CD4-positive, alpha-beta memory T cell (primary cell): ENCODE results near the gene HRCT1. TPM values are rescaled to one million over a fixed set of nuclear protein-coding genes. Genes with fewer than 3 reads are reported as not detected.
A peak's percentile ranks its signal among the peaks of the same experiment; 100 is the strongest.
"Not testable (repeated sequence)": the region's sequence is repeated elsewhere in the genome, so short reads cannot be mapped to it uniquely, and the experiment has no call there.

ENCODE experiments used
- CTCF ChIA-PET: fragments of 350-600 bp; sonication (Branson Sonifier 250); formaldehyde crosslinking; loops from one replicate; lab custom pipeline; 2021; ENCODE audit warnings: inconsistent platforms; ENCODE audit not compliant: partially characterized antibody; lab: Charles Lee
- POLR2A ChIA-PET: fragments of 350-600 bp; sonication (Branson Sonifier 250); formaldehyde crosslinking; loops from one replicate; lab custom pipeline; 2021; ENCODE audit not compliant: partially characterized antibody; lab: Charles Lee
- DNase-seq, 5 donors: peaks; one replicate each; pipeline versions ENCODE4 v3.0.0 to v3.0.0-alpha.2; 2020 to 2022; ENCODE audit warnings: mixed read lengths in 1 of 5
- H3K27ac ChIP-seq: one replicate; pipeline ENCODE4 v1.7.0; 2013; ENCODE audit warnings: low read depth, low read length
- H3K27me3 ChIP-seq: 2 replicates; pipeline ENCODE4 v1.7.0; 2013; ENCODE audit warnings: mild to moderate bottlenecking, low read length, moderate library complexity; ENCODE audit not compliant: insufficient read depth
- H3K36me3 ChIP-seq: 2 replicates; pipeline ENCODE4 v1.7.0; 2013; ENCODE audit warnings: mild to moderate bottlenecking, low read length, moderate library complexity; ENCODE audit not compliant: insufficient read depth
- H3K4me1 ChIP-seq: 2 replicates; pipeline ENCODE4 v1.7.0; 2013; ENCODE audit warnings: mild to moderate bottlenecking, low read length, moderate library complexity; ENCODE audit not compliant: insufficient read depth
- H3K4me3 ChIP-seq, 2 donors: one replicate each; pipeline ENCODE4 v1.7.0; 2013; ENCODE audit warnings: low read length in 2 of 2, mild to moderate bottlenecking in 1 of 2
- H3K9me3 ChIP-seq, 2 donors: one replicate each; pipeline ENCODE4 v1.7.0; 2013; ENCODE audit warnings: low read length in 2 of 2, control low read depth in 1 of 2; ENCODE audit not compliant: control insufficient read depth in 1 of 2
- H3K27ac Mint-ChIP-seq, 7 donors: one replicate each; pipeline ENCODE4 v1.8.0; 2020 to 2021; ENCODE audit warnings: mixed read lengths in 7 of 7, mild to moderate bottlenecking in 6 of 7, inconsistent platforms in 3 of 7, moderate library complexity in 3 of 7
- H3K27me3 Mint-ChIP-seq, 2 donors: one replicate each; pipeline ENCODE4 v1.8.0; 2020 to 2021; ENCODE audit warnings: mixed read lengths in 2 of 2
- H3K36me3 Mint-ChIP-seq, 2 donors: one replicate each; pipeline ENCODE4 v1.8.0; 2020 to 2021; ENCODE audit warnings: mixed read lengths in 2 of 2, inconsistent platforms in 1 of 2, mild to moderate bottlenecking in 1 of 2
- H3K4me1 Mint-ChIP-seq, 4 donors: one replicate each; pipeline ENCODE4 v1.8.0; 2020 to 2021; ENCODE audit warnings: mixed read lengths in 4 of 4, mild to moderate bottlenecking in 1 of 4
- H3K4me3 Mint-ChIP-seq, 8 donors: one replicate each; pipeline ENCODE4 v1.8.0; 2020 to 2021; ENCODE audit warnings: mixed read lengths in 8 of 8, mild to moderate bottlenecking in 7 of 8, moderate library complexity in 6 of 8, inconsistent platforms in 3 of 8
- H3K9me3 Mint-ChIP-seq, 8 donors: one replicate each; pipeline ENCODE4 v1.8.0; 2020 to 2021; ENCODE audit warnings: mixed read lengths in 8 of 8, mild to moderate bottlenecking in 5 of 8, inconsistent platforms in 3 of 8, moderate library complexity in 1 of 8
- intact Hi-C: fragments of 100-400 bp; cut with micrococcal nuclease; formaldehyde crosslinking; loops from one replicate; pipeline ENCODE4 v1.15.1; 2023
- polyA plus RNA-seq, 2 donors: library from polyadenylated mRNA; unstranded; fragments of 300-500 nt; fragmentation: Illumina TruSeq; gene quantifications; one replicate each; pipeline ENCODE4 v1.2.3, GENCODE V29; 2021
- total RNA-seq, 2 experiments: library from RNA; stranded (reverse); gene quantifications; one replicate each; pipeline ENCODE4 v1.2.3, GENCODE V29; 2021

The HRCT1 gene
- total and polyA plus RNA-seq, 4 experiments from 2014 or later, result not detected

DNA sequence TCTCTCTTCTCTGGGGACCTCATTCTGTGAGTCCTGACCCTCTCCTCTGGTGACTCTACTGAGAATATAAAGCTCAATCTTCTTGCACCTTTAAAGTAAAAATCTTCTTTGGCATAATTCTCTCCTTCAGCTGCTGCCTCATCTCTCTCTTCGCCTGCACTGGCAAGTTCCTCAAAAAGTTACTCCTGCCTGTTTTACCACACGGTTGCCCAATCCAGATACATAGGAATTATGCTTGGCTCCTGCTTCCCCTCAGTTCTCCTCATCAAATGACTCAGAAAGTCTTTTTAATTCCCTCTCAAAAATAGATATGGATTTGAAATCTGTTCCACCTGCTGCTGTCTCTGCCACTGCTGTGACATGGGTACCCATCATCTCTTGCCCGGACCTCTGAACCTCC lies 14.4 kb upstream of the HRCT1 start:
- Histone ChIP-seq H3K9me3 (no peaks in the 10 kb centered on the region), H3K27me3 (peaks cover 4% of the 10 kb centered on the region), H3K4me3 (no peak overlapping the region), H3K4me1 (no peaks in the 10 kb centered on the region), H3K36me3 (no peaks in the 10 kb centered on the region), H3K27ac (no peak overlapping the region)
- H3K36me3 Mint-ChIP-seq, result no peaks in the 10 kb centered on the region
- H3K9me3 Mint-ChIP-seq, result no peaks in the 10 kb centered on the region
- POLR2A ChIA-PET, result interaction anchor here (0.8 kb wide), 1 partner anchor 10 kb away, joined by 3 read pairs; no protein-coding TSS in a partner anchor
- no peaks in the 10 kb centered on the region for H3K4me1 Mint-ChIP-seq
- CTCF ChIA-PET, result interaction anchor here (0.8 to 2.0 kb wide), 3 partner anchors 9 to 102 kb away, joined by 3 to 10 read pairs (median 5); no protein-coding TSS in a partner anchor
- no peak for DNase-seq
- intact Hi-C loops, result no loop called here
- H3K27ac Mint-ChIP-seq, result peak overlapping the region in 1 of 7 donors; percentile 42
- H3K4me3 Mint-ChIP-seq, result no peak overlapping the region
- peaks cover 11 to 20% of the 10 kb centered on the region in 2 donors for H3K27me3 Mint-ChIP-seq

DNA sequence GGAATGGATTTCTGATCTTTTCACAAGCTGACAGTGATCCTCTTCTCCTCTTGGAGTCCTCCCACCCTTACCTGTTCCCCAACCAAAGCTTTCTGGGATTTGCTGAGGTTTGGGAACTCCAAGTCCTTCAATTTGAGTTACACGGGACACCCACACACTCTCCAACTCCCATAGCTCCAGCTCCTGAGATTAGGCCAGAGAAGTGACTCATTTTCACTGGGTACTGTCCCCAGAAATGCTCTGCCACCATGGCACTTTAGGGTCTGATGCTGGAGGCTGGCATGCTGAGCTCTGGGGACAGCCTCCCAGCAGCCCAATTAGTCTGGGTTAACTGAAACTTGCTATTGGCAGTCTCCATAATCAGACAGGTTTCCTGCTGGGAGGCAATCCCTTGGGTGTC lies 14.0 kb upstream of the HRCT1 start:
- Mint-ChIP-seq H3K9me3 (no peaks in the 10 kb centered on the region), H3K4me1 (no peaks in the 10 kb centered on the region), H3K36me3 (no peaks in the 10 kb centered on the region), H3K27me3 (peaks cover 8 to 20% of the 10 kb centered on the region in 2 donors), H3K27ac (peak overlapping the region in 1 of 7 donors; percentile 42), H3K4me3 (no peak overlapping the region)
- Histone ChIP-seq H3K36me3 (no peaks in the 10 kb centered on the region), H3K4me1 (no peaks in the 10 kb centered on the region), H3K9me3 (no peaks in the 10 kb centered on the region), H3K27me3 (peaks cover 4% of the 10 kb centered on the region), H3K27ac (no peak overlapping the region), H3K4me3 (no peak overlapping the region)
- DNase-seq, result no peak
- ChIA-PET POLR2A (interaction anchor here (0.8 kb wide), 1 partner anchor 10 kb away, joined by 3 read pairs; no protein-coding TSS in a partner anchor), CTCF (interaction anchor here (0.8 to 2.0 kb wide), 3 partner anchors 8 to 103 kb away, joined by 3 to 10 read pairs (median 5); no protein-coding TSS in a partner anchor)
- intact Hi-C loops, result no loop called here

DNA sequence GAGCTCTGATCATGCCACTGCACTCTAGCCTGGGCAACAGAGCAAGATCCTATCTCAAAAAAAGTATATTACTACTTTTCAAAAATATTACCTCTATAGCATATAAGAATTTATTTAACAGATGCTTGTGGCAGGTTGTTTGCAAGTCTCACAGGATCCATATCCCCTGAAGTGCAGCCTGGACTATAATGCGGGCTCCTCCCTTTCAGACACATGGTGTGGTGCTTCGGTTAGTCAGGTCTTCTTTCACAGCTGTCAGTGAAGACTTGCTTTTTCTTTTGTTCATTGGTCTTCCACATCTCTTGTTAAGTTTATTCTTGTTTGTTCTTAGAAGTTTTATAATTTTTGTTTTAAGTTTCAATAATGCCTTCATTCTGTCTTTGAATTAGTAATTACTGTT lies 9.4 kb upstream of the HRCT1 start:
- no peaks in the 10 kb centered on the region for H3K4me1 ChIP-seq
- no peaks in the 10 kb centered on the region for H3K9me3 Mint-ChIP-seq
- no peaks in the 10 kb centered on the region for H3K36me3 ChIP-seq
- ChIA-PET POLR2A (no interaction called here), CTCF (interaction anchor here (1.1 to 1.9 kb wide), 2 partner anchors 14 to 15 kb away, joined by 4 to 8 read pairs; no protein-coding TSS in a partner anchor)
- no peak overlapping the region for H3K4me3 Mint-ChIP-seq
- no peak for DNase-seq
- H3K36me3 Mint-ChIP-seq, result no peaks in the 10 kb centered on the region
- no peak overlapping the region for H3K4me3 ChIP-seq
- no peak overlapping the region for H3K27ac ChIP-seq
- H3K9me3 ChIP-seq, result no peaks in the 10 kb centered on the region
- no peaks in the 10 kb centered on the region for H3K4me1 Mint-ChIP-seq
- peaks cover 8 to 18% of the 10 kb centered on the region in 2 donors for H3K27me3 Mint-ChIP-seq
- peaks cover 4% of the 10 kb centered on the region for H3K27me3 ChIP-seq
- H3K27ac Mint-ChIP-seq, result no peak overlapping the region
- intact Hi-C loops, result no loop called here

DNA sequence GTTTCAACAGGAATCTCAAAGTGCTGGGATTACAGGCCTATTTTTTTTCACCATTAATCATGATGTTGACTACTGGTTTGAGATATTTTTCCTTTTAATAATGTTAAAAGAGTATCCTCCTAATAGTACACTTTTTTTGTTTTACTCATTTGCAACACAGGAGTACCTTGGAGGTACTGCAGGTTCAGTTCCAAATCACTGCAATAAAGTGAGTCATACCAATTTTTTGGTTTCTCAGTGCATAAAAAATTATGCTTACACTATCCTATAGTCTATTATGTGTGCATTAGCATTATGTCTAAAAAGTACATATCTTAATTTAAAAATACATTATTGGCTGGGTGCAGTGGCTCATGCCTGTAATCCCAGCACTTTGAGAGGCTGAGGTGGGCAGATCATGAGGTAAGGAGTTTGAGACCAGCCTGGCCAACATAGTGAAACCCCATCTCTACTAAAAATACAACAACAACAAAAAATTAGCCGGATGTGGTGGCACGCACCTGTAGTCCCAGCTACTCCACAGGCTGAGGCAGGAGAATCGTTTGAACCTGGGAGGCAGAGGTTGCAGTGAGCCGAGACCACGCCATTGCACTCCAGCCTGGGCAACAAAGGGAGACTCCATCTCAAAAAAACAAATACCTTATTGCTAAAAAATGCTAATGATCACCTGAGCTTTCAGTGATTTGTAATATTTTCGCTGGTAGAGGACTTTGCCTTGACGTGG lies 8.5 kb upstream of the HRCT1 start:
- H3K4me1 ChIP-seq, H3K36me3 ChIP-seq, H3K27ac ChIP-seq, H3K9me3 Mint-ChIP-seq, DNase-seq, H3K27me3 ChIP-seq, H3K4me1 Mint-ChIP-seq, H3K36me3 Mint-ChIP-seq, H3K4me3 ChIP-seq, H3K27ac Mint-ChIP-seq, H3K9me3 ChIP-seq, intact Hi-C loops, H3K4me3 Mint-ChIP-seq, POLR2A ChIA-PET: not testable (repeated sequence)
- CTCF ChIA-PET, result interaction anchor here (0.6 to 17.5 kb wide), 5 partner anchors 14 to 86 kb away, joined by 3 to 379 read pairs (median 4); no protein-coding TSS in a partner anchor
- H3K27me3 Mint-ChIP-seq, result peaks cover 2 to 14% of the 10 kb centered on the region in 2 donors

DNA sequence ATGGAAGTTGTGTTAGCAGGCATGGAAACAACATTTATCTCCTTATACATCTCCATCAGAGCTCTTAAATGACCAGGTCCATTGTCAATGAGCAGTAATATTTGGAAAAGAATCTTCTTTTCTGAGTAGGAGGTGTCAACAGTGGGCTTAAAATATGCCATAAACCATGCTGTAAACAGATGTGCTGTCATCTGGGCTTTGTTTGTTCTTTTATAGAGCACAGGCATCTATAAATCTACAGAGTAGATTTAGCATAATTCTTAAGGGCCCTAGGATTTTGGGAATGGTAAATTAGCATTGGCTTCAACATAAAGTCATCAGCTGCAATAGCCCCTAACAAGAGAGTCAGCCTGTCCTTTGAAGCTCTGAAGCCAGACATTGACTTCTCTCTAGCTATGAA lies 7.7 kb upstream of the HRCT1 start:
- H3K36me3 Mint-ChIP-seq, result no peaks in the 10 kb centered on the region

DNA sequence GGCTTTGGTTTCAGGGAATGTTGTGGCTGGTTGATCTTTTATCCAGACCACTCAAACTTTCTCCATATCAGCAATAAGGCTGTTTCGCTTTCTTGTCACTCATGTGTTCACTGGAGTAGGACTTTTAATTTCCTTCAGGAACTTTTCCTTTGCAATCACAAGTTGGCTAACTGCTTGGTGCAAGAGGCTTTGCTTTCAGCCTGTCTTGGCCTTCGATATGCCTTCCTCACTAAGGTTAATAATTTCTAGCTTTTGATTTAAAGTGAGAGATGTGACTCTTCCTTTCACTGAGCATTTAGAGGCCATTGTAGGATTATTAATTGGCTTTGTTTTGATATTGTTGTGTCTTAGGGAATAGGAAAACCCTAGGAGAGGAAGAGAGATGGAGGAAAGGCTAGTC lies 7.0 kb upstream of the HRCT1 start:
- ChIA-PET POLR2A (no interaction called here), CTCF (interaction anchor here (17.5 kb wide), 1 partner anchor 43 kb away, joined by 379 read pairs; no protein-coding TSS in a partner anchor)
- intact Hi-C loops, result no loop called here
- Mint-ChIP-seq H3K27me3 (peaks cover 0 to 12% of the 10 kb centered on the region in 2 donors), H3K4me1 (peaks cover 7 to 12% (median 7%) of the 10 kb centered on the region in 4 donors), H3K4me3 (no peak overlapping the region), H3K27ac (no peak overlapping the region), H3K36me3 (no peaks in the 10 kb centered on the region), H3K9me3 (no peaks in the 10 kb centered on the region)
- H3K27me3 ChIP-seq, result no peaks in the 10 kb centered on the region
- H3K4me1 ChIP-seq, result peaks cover 10% of the 10 kb centered on the region
- H3K36me3 ChIP-seq, result no peaks in the 10 kb centered on the region
- no peak for DNase-seq
- H3K27ac ChIP-seq, result no peak overlapping the region
- H3K9me3 ChIP-seq, result no peaks in the 10 kb centered on the region
- no peak overlapping the region for H3K4me3 ChIP-seq

More for the DNA sequence above, 7.7 kb upstream of the HRCT1 start:
- H3K4me3 ChIP-seq, result no peak overlapping the region
- Mint-ChIP-seq H3K27me3 (peaks cover 2 to 18% of the 10 kb centered on the region in 2 donors), H3K27ac (no peak overlapping the region), H3K4me3 (no peak overlapping the region), H3K4me1 (peaks cover 6 to 7% (median 7%) of the 10 kb centered on the region in 4 donors), H3K9me3 (no peaks in the 10 kb centered on the region)
- H3K4me1 ChIP-seq, result peaks cover 6% of the 10 kb centered on the region
- peaks cover under 1% of the 10 kb centered on the region for H3K27me3 ChIP-seq
- ChIA-PET CTCF (interaction anchor here (0.6 to 17.5 kb wide), 4 partner anchors 16 to 85 kb away, joined by 3 to 379 read pairs (median 4); no protein-coding TSS in a partner anchor), POLR2A (no interaction called here)
- no peaks in the 10 kb centered on the region for H3K9me3 ChIP-seq
- H3K36me3 ChIP-seq, result no peaks in the 10 kb centered on the region
- no peak overlapping the region for H3K27ac ChIP-seq
- DNase-seq, result no peak
- intact Hi-C loops, result no loop called here

DNA sequence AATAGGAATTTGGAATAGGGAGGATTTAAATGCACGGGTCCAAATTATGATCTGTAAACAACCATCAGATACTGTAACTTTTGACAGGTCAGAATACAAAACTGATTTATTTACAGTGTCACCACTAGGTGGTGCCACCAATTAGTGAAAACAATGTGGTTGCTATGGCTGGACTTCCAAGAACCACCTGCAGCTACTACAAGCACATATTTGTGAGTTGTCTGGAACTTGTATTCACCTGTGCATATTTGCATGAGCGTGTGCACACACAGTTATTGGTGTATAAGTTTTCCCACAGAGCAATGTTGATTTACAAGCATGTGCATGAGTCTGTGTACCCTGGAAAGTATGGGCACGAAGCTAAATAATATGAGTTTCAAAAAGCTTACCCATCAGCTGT lies 3.0 kb upstream of the HRCT1 start:
- Mint-ChIP-seq H3K4me1 (peaks cover 17 to 50% (median 31%) of the 10 kb centered on the region in 4 donors), H3K4me3 (peak overlapping the region in 1 of 8 donors; percentile 13), H3K36me3 (no peaks in the 10 kb centered on the region), H3K27ac (peak overlapping the region in 3 of 7 donors; percentile 30 to 58 (median 48)), H3K9me3 (peaks cover 0 to 2% (median 0%) of the 10 kb centered on the region in 8 donors), H3K27me3 (peaks cover 0 to 4% of the 10 kb centered on the region in 2 donors)
- Histone ChIP-seq H3K27me3 (no peaks in the 10 kb centered on the region), H3K36me3 (no peaks in the 10 kb centered on the region), H3K4me1 (peaks cover 40% of the 10 kb centered on the region), H3K9me3 (no peaks in the 10 kb centered on the region), H3K4me3 (no peak overlapping the region), H3K27ac (no peak overlapping the region)
- intact Hi-C loops, result loop anchor here (1.0 kb wide), 3 partner anchors 8 to 120 kb away; no protein-coding TSS in a partner anchor
- POLR2A ChIA-PET, result interaction anchor here (0.8 to 1.7 kb wide), 2 partner anchors 21 to 42 kb away, joined by 3 to 10 read pairs; no protein-coding TSS in a partner anchor
- peak in 4 of 5 donors; percentile 64 to 68 (median 65) for DNase-seq
- CTCF ChIA-PET, result interaction anchor here (0.7 to 17.5 kb wide), 27 partner anchors 9 to 292 kb away, joined by 3 to 379 read pairs (median 7); no protein-coding TSS in a partner anchor
